OCI-LY7 (cell line): ENCODE measurements around the gene COLEC12.

Source experiments
- EZH2phosphoT487 ChIP-seq: fragments of 200-600 bp; sonication (generic); IDR thresholded peaks from 2 replicates; pipeline ENCODE4 v1.6.1; 2018; ENCODE audit warnings: low read depth, borderline replicate concordance, mild to moderate bottlenecking, mixed run types, antibody characterized with exemption, low read length, moderate library complexity, mixed read lengths
- TF ChIP-seq, protein P1 (sequence below): fragments of 200-600 bp; sonication (generic); conservative IDR thresholded peaks from 2 replicates; pipeline ENCODE4 v1.5.1; 2014; ENCODE audit warnings: mild to moderate bottlenecking, antibody characterized with exemption, low read length, moderate library complexity, mixed read lengths

DNA sequence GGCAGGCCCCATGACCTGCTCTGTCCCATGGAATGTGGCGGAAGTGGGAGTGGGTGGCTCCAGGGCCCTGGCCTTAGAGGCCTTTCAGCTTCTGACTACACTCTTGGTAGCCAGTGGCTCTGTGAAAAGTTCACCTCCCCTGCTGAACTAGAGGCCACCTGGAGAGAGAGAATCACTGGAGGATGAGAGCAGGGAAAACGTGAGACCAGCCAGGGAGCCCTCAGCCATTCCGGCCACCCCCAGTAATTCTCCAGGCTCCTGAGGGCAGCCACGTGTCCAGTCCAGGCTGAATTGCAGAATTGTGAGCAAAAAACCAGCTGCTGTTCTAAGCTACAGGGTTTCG lies 10.5 kb downstream of the COLEC12 start:
- TF ChIP-seq, protein P1, sequence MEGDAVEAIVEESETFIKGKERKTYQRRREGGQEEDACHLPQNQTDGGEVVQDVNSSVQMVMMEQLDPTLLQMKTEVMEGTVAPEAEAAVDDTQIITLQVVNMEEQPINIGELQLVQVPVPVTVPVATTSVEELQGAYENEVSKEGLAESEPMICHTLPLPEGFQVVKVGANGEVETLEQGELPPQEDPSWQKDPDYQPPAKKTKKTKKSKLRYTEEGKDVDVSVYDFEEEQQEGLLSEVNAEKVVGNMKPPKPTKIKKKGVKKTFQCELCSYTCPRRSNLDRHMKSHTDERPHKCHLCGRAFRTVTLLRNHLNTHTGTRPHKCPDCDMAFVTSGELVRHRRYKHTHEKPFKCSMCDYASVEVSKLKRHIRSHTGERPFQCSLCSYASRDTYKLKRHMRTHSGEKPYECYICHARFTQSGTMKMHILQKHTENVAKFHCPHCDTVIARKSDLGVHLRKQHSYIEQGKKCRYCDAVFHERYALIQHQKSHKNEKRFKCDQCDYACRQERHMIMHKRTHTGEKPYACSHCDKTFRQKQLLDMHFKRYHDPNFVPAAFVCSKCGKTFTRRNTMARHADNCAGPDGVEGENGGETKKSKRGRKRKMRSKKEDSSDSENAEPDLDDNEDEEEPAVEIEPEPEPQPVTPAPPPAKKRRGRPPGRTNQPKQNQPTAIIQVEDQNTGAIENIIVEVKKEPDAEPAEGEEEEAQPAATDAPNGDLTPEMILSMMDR = no peak
- TF ChIP-seq EZH2phosphoT487 = no peak
